Keratinocyte (primary cell): ENCODE results near the gene ITGAD.

ENCODE experiments used
- EZH2 ChIP-seq: IDR thresholded peaks from one replicate; pipeline ENCODE4 v1.6.1; 2012; ENCODE audit warnings: inconsistent platforms, mild to moderate bottlenecking, low read length, moderate library complexity
- TF ChIP-seq, protein P1 (sequence below), 3 experiments: IDR thresholded peaks in 1 of 3; conservative IDR thresholded peaks in 1 of 3; optimal IDR thresholded peaks in 1 of 3; 2 replicates in 2 of 3; 3 replicates in 1 of 3; pipeline versions ENCODE3 to v1.5.1; 2011; ENCODE audit warnings: low read length in 3 of 3, mild to moderate bottlenecking in 3 of 3, moderate library complexity in 2 of 3, control low read depth in 1 of 3, inconsistent platforms in 1 of 3; ENCODE audit not compliant: insufficient read depth in 2 of 3; ENCODE audit errors: extremely low read depth in 1 of 3

DNA sequence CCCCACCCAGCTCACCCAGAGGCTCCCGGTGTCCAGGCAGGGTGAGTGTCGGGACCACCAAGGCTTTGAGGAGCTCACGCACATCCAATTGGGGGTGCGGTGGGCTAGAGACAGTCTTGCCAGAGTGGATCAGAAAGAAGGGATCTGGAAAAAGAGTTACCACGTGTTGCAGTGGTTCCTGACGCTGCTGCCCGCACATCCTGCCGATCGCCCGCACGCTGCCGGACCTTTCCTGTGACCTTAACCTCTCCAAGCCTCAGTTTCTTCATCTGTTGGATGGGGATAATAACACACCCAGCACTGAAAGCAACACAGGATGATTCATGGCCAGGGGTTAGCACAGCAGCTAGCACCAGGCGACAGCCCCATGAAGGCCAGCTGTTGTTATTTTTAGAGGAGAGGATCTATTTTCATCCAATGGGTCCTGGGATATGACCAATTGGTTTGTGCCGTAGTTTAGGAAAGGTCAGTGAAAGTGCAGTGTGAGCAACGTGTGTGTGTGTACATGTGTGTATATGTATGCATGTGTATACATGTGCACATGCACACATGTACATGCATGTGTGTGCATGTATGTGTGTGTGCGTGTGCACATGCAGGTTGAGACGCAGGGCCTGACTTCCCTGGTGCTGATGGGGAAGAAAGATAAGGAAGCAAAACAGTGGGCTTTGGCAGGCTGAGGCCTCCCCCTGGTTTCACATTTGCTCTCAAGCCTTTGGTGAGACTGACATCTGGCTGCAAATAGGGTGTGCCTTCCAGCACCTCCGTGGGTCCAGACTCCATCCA lies 35.6 kb upstream of the ITGAD start:
- TF ChIP-seq, protein P1, sequence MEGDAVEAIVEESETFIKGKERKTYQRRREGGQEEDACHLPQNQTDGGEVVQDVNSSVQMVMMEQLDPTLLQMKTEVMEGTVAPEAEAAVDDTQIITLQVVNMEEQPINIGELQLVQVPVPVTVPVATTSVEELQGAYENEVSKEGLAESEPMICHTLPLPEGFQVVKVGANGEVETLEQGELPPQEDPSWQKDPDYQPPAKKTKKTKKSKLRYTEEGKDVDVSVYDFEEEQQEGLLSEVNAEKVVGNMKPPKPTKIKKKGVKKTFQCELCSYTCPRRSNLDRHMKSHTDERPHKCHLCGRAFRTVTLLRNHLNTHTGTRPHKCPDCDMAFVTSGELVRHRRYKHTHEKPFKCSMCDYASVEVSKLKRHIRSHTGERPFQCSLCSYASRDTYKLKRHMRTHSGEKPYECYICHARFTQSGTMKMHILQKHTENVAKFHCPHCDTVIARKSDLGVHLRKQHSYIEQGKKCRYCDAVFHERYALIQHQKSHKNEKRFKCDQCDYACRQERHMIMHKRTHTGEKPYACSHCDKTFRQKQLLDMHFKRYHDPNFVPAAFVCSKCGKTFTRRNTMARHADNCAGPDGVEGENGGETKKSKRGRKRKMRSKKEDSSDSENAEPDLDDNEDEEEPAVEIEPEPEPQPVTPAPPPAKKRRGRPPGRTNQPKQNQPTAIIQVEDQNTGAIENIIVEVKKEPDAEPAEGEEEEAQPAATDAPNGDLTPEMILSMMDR (optimal IDR thresholded peaks at IDR 0.05 in 1 of 3, IDR thresholded peaks at IDR 0.05 in 1 of 3, conservative IDR thresholded peaks at IDR 0.05 in 1 of 3; ENCODE audit: extremely low read depth in 1 of 3, insufficient read depth in 2 of 3, low read length in 3 of 3), result no peak
- no peak for TF ChIP-seq EZH2
